Fibroblast of peridontal ligament (primary cell): ENCODE measurements around the gene ARAF.

Experiments used
- DNase-seq: peaks from one replicate; pipeline ENCODE4 v3.0.0-alpha.2; 2010; ENCODE audit errors: extremely low read depth

Gene ARAF

GRCh38 chrX:47620303-47620685 lies 59.3 kb downstream of the ARAF start:
- no peak for DNase-seq
